ENCODE results near the gene ZNF408. TPM values are rescaled to one million over a fixed set of nuclear protein-coding genes. Genes with fewer than 3 reads are reported as not detected.

The ZNF408 gene
- total RNA-seq, 1 experiment from 2014 or later, result 10.8 TPM

- H3K27me3 ChIP-seq (replicated peaks), result no peaks in the 10 kb centered on the region
- no peak overlapping the region for H3K27ac ChIP-seq
- H3K4me3 ChIP-seq, result no peak overlapping the region
- no peaks in the 10 kb centered on the region for H3K9me3 ChIP-seq (replicated peaks)
- no peaks in the 10 kb centered on the region for H3K36me3 ChIP-seq
- H3K4me1 ChIP-seq (replicated peaks), result peaks cover 10% of the 10 kb centered on the region
- DNase-seq (ENCODE audit: low read depth in 1 of 2, low spot score in 2 of 2), result no peak
Observed at GRCh38 chr11:46719543-46720218, 18.9 kb downstream of the ZNF408 start.

DNA sequence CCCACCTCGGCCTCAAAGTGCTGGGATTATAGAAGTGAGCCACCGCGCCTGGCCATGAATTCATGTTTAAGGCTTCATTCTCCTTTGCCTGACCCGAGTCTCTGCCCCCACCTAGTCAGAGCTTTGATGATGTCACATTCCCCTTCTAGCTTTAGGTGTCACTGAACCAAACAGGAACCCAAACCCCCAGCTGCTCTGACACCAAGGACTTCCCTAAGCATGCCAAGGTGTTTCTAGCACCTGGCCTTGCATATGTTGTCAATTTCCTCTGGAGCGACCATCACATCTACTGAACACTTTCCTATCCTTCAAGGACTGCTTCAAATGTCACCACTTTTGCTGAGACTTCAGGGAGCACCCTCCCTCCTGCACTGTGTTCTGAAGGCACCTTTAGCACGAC is 20.5 kb downstream of the ZNF408 start:
- H3K4me1 ChIP-seq (replicated peaks), result peaks cover 6% of the 10 kb centered on the region
- H3K9me3 ChIP-seq (replicated peaks), result no peaks in the 10 kb centered on the region
- H3K36me3 ChIP-seq, result no peaks in the 10 kb centered on the region
- H3K4me3 ChIP-seq, result no peak overlapping the region
- DNase-seq (ENCODE audit: low read depth in 1 of 2, low spot score in 2 of 2), result no peak
- H3K27me3 ChIP-seq (replicated peaks), result no peaks in the 10 kb centered on the region
- no peak overlapping the region for H3K27ac ChIP-seq

DNA sequence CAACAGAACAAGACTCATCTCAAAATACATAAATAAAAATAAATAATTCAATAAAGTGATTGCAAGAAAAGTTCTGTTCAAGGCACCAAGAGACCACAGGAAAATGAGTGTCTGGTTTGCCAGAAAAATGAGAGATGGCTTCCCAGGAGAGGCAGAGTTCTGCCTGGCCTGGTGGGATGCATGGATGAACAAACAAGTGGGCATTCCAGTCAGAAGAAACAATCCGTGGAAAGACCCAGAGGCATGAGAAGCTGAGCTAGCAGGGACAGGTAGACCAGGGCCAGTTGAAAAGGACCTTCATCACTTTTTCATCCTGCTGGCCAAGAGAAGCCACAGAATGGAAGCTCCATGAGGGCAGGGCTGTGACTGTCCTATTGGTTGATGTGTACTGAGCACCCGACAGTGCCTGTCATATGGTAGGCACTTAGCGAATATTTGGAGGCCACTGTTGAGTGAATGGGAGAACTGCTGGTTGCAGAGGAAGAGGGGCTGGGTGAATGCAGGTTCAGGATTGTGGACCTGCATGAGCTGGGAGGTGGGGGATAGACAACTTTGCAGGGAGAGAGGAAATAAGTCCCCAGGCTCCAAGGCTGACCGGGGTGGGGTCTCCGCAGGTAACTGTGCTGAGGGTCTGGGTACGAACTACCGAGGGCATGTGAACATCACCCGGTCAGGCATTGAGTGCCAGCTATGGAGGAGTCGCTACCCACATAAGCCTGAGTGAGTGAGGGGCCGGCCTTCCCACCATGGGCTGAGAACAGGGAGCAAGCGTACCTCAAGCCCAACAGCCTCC is 21.9 kb downstream of the ZNF408 start:
- H3K4me1 ChIP-seq (replicated peaks), result peaks cover 6% of the 10 kb centered on the region
- H3K36me3 ChIP-seq, result no peaks in the 10 kb centered on the region
- no peak overlapping the region for H3K27ac ChIP-seq
- no peak for DNase-seq (ENCODE audit: low read depth in 1 of 2, low spot score in 2 of 2)
- H3K27me3 ChIP-seq (replicated peaks), result no peaks in the 10 kb centered on the region
- H3K4me3 ChIP-seq, result no peak overlapping the region
- H3K9me3 ChIP-seq (replicated peaks), result no peaks in the 10 kb centered on the region

DNA sequence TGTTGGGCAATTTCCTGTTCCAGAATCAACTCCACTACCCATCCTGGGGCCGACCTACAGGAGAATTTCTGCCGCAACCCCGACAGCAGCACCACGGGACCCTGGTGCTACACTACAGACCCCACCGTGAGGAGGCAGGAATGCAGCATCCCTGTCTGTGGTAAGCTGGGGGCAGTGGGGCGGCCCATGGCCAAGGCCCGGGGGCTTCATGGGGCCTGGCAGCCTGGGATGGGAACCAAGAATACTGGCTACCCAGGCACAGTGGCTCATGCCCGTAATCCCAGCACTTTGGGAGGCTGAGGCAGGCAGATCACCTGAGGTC is 22.5 kb downstream of the ZNF408 start:
- Histone ChIP-seq H3K4me1 (replicated peaks) (peaks cover 2% of the 10 kb centered on the region), H3K4me3 (no peak overlapping the region), H3K36me3 (no peaks in the 10 kb centered on the region), H3K27me3 (replicated peaks) (no peaks in the 10 kb centered on the region), H3K9me3 (replicated peaks) (no peaks in the 10 kb centered on the region), H3K27ac (no peak overlapping the region)
- no peak for DNase-seq (ENCODE audit: low read depth in 1 of 2, low spot score in 2 of 2)

DNA sequence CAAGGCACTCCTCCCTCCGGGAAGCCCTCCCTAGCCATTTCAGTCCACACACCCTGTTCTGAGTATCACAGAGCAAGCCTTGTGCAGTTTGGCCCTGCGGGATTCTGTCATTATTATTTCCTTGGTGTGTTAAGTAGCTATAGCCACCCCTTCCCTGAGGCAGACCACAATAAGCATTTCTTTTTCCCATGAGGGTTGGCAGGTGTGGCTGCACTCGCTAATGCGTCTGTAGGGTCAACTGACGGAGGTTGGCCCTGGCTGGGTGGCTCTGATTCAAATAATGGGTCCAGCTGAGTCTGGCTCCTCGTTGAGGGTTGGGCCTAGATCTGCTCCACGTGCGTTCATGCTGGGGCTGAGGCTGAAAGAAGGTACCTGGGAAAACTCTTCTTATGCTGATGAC is 23.3 kb downstream of the ZNF408 start:
- DNase-seq (ENCODE audit: low read depth in 1 of 2, low spot score in 2 of 2), result no peak
- Histone ChIP-seq H3K4me1 (replicated peaks) (no peaks in the 10 kb centered on the region), H3K27me3 (replicated peaks) (no peaks in the 10 kb centered on the region), H3K36me3 (no peaks in the 10 kb centered on the region), H3K27ac (no peak overlapping the region), H3K4me3 (no peak overlapping the region), H3K9me3 (replicated peaks) (no peaks in the 10 kb centered on the region)

DNA sequence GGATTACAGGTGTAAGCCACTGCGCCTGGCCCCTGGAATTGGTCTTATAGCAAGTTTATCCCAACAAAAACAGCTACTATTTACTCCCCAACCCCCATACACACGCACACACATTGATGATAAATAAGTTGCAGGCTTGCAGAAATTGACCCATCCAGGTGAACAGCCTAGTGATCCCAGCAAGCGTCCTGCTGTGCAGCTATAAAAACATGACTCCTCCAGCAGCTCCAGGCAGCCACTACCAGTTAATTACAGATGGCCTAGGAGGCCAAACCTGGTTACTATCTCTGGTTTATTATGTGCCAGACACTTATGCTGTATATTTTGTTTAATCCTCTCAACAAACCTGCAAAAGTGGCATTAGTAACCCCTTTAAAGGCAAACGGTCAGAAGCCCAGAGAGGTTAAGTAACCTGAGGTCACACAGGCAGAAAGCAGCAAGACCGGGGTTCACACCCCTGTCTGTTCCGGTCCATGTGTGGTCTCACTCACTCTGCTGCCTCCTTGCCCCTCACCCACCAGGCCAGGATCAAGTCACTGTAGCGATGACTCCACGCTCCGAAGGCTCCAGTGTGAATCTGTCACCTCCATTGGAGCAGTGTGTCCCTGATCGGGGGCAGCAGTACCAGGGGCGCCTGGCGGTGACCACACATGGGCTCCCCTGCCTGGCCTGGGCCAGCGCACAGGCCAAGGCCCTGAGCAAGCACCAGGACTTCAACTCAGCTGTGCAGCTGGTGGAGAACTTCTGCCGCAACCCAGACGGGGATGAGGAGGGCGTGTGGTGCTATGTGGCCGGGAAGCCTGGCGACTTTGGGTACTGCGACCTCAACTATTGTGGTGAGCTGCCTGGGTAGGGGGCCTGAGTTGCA is 24.7 kb downstream of the ZNF408 start:
- no peak for DNase-seq (ENCODE audit: low read depth in 1 of 2, low spot score in 2 of 2)
- no peaks in the 10 kb centered on the region for H3K4me1 ChIP-seq (replicated peaks)
- no peak overlapping the region for H3K4me3 ChIP-seq
- H3K27ac ChIP-seq, result no peak overlapping the region
- H3K27me3 ChIP-seq (replicated peaks), result no peaks in the 10 kb centered on the region
- H3K9me3 ChIP-seq (replicated peaks), result no peaks in the 10 kb centered on the region
- H3K36me3 ChIP-seq, result no peaks in the 10 kb centered on the region

DNA sequence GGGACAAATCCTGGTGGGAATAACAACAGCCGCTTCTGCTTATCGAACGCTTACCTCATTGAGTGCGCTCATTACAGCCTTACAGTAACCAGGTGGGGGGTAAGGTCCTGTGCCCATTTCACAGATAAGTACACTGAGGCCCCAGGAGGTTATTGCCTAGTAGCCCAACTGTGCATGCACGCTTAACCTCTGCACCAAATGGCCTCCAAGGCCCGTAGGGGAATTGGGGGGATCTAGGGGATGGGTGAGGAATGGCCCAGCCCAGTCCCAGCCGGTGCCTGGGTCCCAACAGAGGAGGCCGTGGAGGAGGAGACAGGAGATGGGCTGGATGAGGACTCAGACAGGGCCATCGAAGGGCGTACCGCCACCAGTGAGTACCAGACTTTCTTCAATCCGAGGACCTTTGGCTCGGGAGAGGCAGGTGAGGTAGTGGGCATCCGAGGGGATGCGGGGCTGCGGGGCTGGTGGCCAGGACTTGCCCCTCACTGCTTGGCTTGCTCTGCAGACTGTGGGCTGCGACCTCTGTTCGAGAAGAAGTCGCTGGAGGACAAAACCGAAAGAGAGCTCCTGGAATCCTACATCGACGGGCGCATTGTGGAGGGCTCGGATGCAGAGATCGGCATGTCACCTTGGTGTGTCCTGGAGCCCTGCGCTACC is 25.5 kb downstream of the ZNF408 start:
- H3K4me3 ChIP-seq, result no peak overlapping the region
- DNase-seq (ENCODE audit: low read depth in 1 of 2, low spot score in 2 of 2), result no peak
- no peaks in the 10 kb centered on the region for H3K4me1 ChIP-seq (replicated peaks)
- no peaks in the 10 kb centered on the region for H3K36me3 ChIP-seq
- H3K27ac ChIP-seq, result no peak overlapping the region
- H3K27me3 ChIP-seq (replicated peaks), result no peaks in the 10 kb centered on the region
- H3K9me3 ChIP-seq (replicated peaks), result no peaks in the 10 kb centered on the region

GRCh38 chr11:46727952-46728658 is 27.3 kb downstream of the ZNF408 start:
- H3K4me3 ChIP-seq, result no peak overlapping the region
- DNase-seq (ENCODE audit: low read depth in 1 of 2, low spot score in 2 of 2), result no peak
- H3K36me3 ChIP-seq, result no peaks in the 10 kb centered on the region

DNA sequence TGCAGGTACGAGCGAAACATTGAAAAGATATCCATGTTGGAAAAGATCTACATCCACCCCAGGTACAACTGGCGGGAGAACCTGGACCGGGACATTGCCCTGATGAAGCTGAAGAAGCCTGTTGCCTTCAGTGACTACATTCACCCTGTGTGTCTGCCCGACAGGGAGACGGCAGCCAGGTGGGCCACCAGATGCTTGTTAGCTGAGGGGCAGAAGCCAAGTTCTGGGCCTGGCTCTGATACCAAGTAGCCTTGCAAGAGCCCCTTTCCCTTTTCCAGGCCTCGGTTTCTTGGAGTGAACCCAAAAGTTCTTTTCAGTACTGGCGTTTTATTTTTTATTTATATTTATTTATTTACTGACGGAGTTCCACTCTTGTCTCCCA is 27.8 kb downstream of the ZNF408 start:
- Histone ChIP-seq H3K4me1 (replicated peaks) (no peaks in the 10 kb centered on the region), H3K4me3 (no peak overlapping the region), H3K27ac (no peak overlapping the region), H3K36me3 (no peaks in the 10 kb centered on the region), H3K27me3 (replicated peaks) (no peaks in the 10 kb centered on the region), H3K9me3 (replicated peaks) (no peaks in the 10 kb centered on the region)
- DNase-seq (ENCODE audit: low read depth in 1 of 2, low spot score in 2 of 2), result no peak

More at GRCh38 chr11:46727952-46728658, 27.3 kb downstream of the ZNF408 start:
- Histone ChIP-seq H3K27ac (no peak overlapping the region), H3K4me1 (replicated peaks) (no peaks in the 10 kb centered on the region), H3K27me3 (replicated peaks) (no peaks in the 10 kb centered on the region), H3K9me3 (replicated peaks) (no peaks in the 10 kb centered on the region)

- H3K27me3 ChIP-seq (replicated peaks), result no peaks in the 10 kb centered on the region
- no peak overlapping the region for H3K27ac ChIP-seq
- no peaks in the 10 kb centered on the region for H3K36me3 ChIP-seq
- no peaks in the 10 kb centered on the region for H3K9me3 ChIP-seq (replicated peaks)
- no peak for DNase-seq (ENCODE audit: low read depth in 1 of 2, low spot score in 2 of 2)
- no peaks in the 10 kb centered on the region for H3K4me1 ChIP-seq (replicated peaks)
- H3K4me3 ChIP-seq, result no peak overlapping the region
Observed at GRCh38 chr11:46729110-46730027, 28.5 kb downstream of the ZNF408 start.

DNA sequence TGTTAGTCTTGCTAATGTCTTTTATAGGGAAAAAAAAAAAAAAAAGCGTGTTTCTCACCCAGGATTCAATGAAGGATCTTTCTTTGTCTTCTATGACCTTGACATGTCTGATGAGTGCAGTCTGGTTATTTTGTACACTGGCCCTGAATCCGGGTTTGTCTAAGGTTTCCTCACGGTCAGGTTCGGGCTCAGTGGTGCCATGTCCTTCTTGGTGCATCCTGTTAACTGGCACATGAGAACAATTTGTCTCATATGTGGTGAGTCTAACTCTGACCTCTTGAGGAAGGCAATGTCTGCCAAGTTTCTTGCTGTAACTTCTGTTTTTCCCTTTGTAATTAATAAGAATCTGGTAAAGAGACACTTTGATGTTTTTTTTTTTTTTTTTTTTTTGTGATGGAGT is 30.7 kb downstream of the ZNF408 start:
- Histone ChIP-seq H3K27ac (no peak overlapping the region), H3K9me3 (replicated peaks) (no peaks in the 10 kb centered on the region), H3K36me3 (no peaks in the 10 kb centered on the region), H3K4me3 (no peak overlapping the region), H3K27me3 (replicated peaks) (no peaks in the 10 kb centered on the region), H3K4me1 (replicated peaks) (peaks cover 2% of the 10 kb centered on the region)
- DNase-seq (ENCODE audit: low read depth in 1 of 2, low spot score in 2 of 2), result no peak

- no peaks in the 10 kb centered on the region for H3K27me3 ChIP-seq (replicated peaks)
- H3K4me1 ChIP-seq (replicated peaks), result peaks cover 5% of the 10 kb centered on the region
- H3K27ac ChIP-seq, result no peak overlapping the region
- H3K4me3 ChIP-seq, result no peak overlapping the region
- no peaks in the 10 kb centered on the region for H3K36me3 ChIP-seq
- H3K9me3 ChIP-seq (replicated peaks), result no peaks in the 10 kb centered on the region
- DNase-seq (ENCODE audit: low read depth in 1 of 2, low spot score in 2 of 2), result no peak
Observed at GRCh38 chr11:46733234-46733633, 32.4 kb downstream of the ZNF408 start.
